Activated CD8-positive, alpha-beta memory T cell treated with anti-CD3 and anti-CD28 coated beads, Interleukin-2, amount 50 U/mL, for 4 hours (primary cell): Measurements from ENCODE around the gene TATDN3.
"Not testable (repeated sequence)": the region's sequence is repeated elsewhere in the genome, so short reads cannot be mapped to it uniquely, and the experiment has no call there.

ENCODE experiments used
- DNase-seq: peaks from one replicate; pipeline ENCODE4 v3.0.0-alpha.2; 2020

TATDN3 gene

GRCh38 chr1:212833211-212834207 lies 41.8 kb downstream of the TATDN3 start:
- not testable (repeated sequence) for DNase-seq

- no peak for DNase-seq
These were observed 46.5 kb downstream of the TATDN3 start for GRCh38 chr1:212838145-212838544.

GRCh38 chr1:212844521-212844920 lies 52.8 kb downstream of the TATDN3 start:
- not testable (repeated sequence) for DNase-seq

GRCh38 chr1:212847549-212847948 lies 55.9 kb downstream of the TATDN3 start, which contains the start of gene SPATA45:
SPATA45 (minus strand) TSS chr1:212847649; CDS start chr1:212836149, 11,500 bp downstream.
- DNase-seq = no peak

GRCh38 chr1:212852105-212852688 lies 60.5 kb downstream of the TATDN3 start:
- DNase-seq = no peak

GRCh38 chr1:212853658-212854057 lies 62.0 kb downstream of the TATDN3 start:
- DNase-seq = no peak

DNA sequence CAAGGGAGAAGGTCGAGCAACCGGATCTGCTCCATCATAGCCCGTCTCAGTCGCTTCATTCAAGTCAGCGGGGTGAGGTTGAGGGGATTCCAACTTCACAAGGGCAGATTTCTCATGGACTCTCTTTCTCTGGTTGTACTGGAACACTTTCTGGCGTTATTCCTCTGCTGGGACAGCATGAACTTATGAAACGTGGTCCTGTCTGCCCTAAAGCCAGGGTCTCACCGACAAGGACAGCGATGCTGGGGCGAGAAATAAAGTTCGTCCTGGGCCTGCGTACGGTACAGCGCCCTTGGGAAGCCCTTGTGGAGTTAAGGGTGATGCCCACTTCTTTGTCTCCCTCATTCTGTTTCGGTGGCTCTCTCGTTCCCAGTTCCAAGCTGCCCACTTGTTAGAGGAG lies 65.1 kb downstream of the TATDN3 start:
- no peak for DNase-seq

DNA sequence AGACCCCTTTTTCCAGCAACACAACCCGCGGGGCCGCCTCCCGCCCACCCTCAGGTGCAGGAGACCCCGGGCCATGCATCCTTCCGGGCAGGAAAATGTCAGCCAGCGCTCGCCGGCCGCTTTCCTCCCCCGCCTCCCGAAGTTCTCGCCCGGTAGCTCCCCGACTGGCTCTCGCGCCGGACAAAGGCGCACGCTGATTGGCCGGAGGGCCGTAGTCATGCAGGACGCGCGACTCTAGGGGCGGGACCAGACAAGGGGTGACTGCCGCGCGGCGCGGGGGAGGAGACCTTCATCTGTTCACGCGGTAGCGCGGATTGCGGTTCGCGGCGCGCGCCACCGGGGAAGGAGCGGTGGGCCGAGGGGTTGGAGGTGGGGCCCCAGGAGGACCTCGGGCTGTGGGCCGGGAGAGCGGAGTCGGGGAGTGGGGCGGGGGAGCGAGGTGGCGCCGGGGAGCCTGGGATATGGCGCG lies 66.3 kb downstream of the TATDN3 start, which contains the start of gene FLVCR1:
TSS of gene FLVCR1 (plus strand) at position 284 of the 469 bp plus-strand sequence. CDS start at position 462, 178 bp downstream.
- DNase-seq = peak; percentile 91

- peak; percentile 18 for DNase-seq
These were observed 67.0 kb downstream of the TATDN3 start for GRCh38 chr1:212858461-212859265.

DNA sequence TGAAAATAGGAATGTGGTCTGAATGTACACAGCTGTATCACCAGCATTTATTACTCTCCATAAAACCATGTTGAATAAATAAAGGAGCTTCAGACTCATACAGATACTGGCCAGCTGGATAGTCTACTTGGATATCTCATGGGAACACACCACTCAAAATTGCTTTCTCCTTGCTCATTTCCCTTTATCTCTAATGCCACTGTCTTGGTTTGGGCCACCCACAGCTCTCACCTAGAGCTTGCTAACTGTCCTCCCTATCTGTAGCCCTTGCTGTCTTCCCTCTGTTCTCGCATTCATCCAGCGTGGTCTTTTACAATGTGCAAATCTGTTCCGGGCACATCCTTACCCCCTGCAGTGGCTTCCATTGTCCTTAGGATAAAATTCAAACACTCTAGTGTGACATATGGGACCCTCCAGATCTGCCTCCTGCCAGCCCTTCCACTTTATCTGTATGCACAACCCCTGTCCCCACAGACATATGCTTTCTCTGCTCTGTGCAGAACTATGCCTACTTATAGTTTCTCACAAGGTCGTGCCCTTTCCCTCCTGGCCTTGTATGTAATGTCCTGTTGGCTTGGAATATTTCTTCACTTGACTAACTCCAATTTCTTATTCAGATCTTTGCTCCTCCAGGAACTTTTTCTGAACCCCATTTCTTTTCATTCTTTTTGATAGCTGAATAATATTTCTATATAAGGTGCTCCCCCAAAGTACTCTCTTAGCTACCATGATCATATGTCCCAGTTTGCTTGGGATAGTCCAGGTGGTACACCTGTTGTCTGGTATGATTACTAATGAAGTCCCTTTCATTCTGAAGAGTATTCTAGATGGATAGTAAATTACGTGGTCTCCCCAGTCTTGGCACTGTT lies 69.3 kb downstream of the TATDN3 start:
- no peak for DNase-seq

DNA sequence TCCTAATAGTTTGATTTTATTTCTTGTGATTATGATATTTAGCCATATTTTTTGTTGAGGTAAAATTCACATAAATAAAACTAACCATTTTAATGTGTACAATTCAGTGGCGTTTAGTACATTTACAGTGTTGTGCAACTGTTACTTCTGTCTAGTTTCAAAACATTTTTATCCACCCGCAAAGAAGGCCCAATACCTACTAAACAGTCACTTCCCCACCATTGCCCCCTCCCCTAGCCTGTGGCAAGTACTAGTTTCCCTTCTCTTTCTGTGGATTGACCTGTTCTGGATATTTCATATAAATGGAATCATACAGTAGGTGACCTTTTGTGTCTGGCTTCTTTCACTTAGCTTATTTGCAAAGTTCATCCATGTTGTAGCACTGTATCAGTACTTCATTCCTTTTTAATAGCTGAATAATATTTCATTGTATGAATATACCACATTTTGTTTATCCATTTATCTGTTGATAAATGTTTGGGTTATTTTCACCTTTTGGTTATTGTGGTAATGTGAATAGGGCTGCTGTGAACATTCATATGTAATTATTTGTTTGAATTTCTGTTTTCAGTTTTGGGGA lies 70.5 kb downstream of the TATDN3 start:
- no peak for DNase-seq

GRCh38 chr1:212863345-212863744 lies 71.7 kb downstream of the TATDN3 start:
- not testable (repeated sequence) for DNase-seq

DNA sequence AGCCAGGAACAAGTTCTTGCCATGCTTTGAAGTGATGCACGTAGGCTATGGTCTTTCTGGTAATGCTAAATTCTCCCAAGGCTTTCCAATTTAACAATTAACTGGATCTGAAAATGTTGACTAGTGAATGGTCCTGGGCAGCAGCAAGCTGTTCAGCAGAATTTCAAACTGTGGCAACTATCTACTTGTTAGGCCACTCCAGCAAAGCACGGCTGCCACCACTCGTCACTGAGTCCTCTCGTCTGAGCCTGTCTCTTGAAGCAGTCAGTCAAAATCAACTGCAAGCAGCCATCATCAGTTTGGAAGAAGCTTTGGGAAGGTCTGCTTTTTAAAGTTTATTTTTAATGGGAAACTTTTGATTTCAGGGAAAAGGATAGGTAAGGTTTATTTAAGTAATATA lies 72.5 kb downstream of the TATDN3 start:
- DNase-seq = no peak
